Endothelial cell of umbilical vein (primary cell): ENCODE measurements around the gene CCR5AS. TPM values are rescaled to one million over a fixed set of nuclear protein-coding genes. Genes with fewer than 3 reads are reported as not detected.

Experiments
- BruUV-seq: library from RNA; stranded (reverse); fragments of 400-500 nt; replicated peaks from 2 replicates; lab custom pipeline; 2021; lab: Mats Ljungman, UMichigan
- CTCF ChIA-PET: fragments of 300-600, 350-600 bp; sonication (Branson Sonifier 250); formaldehyde crosslinking; loops from one replicate; lab custom pipeline; 2021; ENCODE audit warnings: antibody characterized with exemption, inconsistent platforms; lab: Charles Lee
- POLR2A ChIA-PET: fragments of 300-600, 350-600 bp; sonication (Branson Sonifier 250); formaldehyde crosslinking; loops from one replicate; lab custom pipeline; 2021; ENCODE audit warnings: antibody characterized with exemption, inconsistent platforms; lab: Charles Lee
- DNase-seq: peaks from one replicate; pipeline ENCODE4 v3.0.0-alpha.2; 2011; ENCODE audit warnings: low read depth, low spot score
- FAIRE-seq: peaks from 2 replicates; lab custom pipeline; 2011; peaks lifted over from hg19 to GRCh38; lab: Jason Lieb, UNC
- H2AFZ ChIP-seq: 2 replicates; pipeline ENCODE4 v1.6.0; 2012; ENCODE audit warnings: low read depth, low read length, control low read depth, inconsistent platforms
- H3K27ac ChIP-seq: 2 replicates; pipeline ENCODE4 v1.5.1; 2011; ENCODE audit warnings: low read depth, mild to moderate bottlenecking, control low read depth, low read length, moderate library complexity; ENCODE audit not compliant: insufficient read depth
- H3K27me3 ChIP-seq, 2 experiments: 2 replicates each; pipeline versions ENCODE4 v1.6.0 to v1.6.1; 2011; ENCODE audit warnings: low read length in 2 of 2, mixed read lengths in 1 of 2; ENCODE audit not compliant: control insufficient read depth in 2 of 2, insufficient read depth in 2 of 2
- H3K36me3 ChIP-seq, 2 experiments: 2 replicates in 1 of 2; 3 replicates in 1 of 2; pipeline ENCODE4 v1.5.1; 2011; ENCODE audit warnings: low read length in 2 of 2, mild to moderate bottlenecking in 1 of 2, moderate library complexity in 1 of 2; ENCODE audit not compliant: control insufficient read depth in 2 of 2, insufficient read depth in 2 of 2; ENCODE audit errors: extremely low read depth in 1 of 2
- H3K4me1 ChIP-seq: 3 replicates; pipeline ENCODE4 v1.5.1; 2011; ENCODE audit warnings: mild to moderate bottlenecking, low read length; ENCODE audit not compliant: control insufficient read depth, insufficient read depth; ENCODE audit errors: extremely low read depth
- H3K4me2 ChIP-seq: 2 replicates; pipeline ENCODE4 v1.6.1; 2011; ENCODE audit warnings: low read length, control low read depth, mixed read lengths; ENCODE audit not compliant: insufficient read depth
- H3K4me3 ChIP-seq, 3 experiments: fragments of 200-600 bp in 1 of 3; sonication (generic), shearing (Covaris generic) in 1 of 3; replicated peaks in 1 of 3; 2 replicates each; pipeline ENCODE4 v1.5.1; 2011 to 2016; ENCODE audit warnings: control low read depth in 3 of 3, low read length in 3 of 3, mild to moderate bottlenecking in 2 of 3, inconsistent platforms in 1 of 3, low read depth in 1 of 3, moderate library complexity in 1 of 3; ENCODE audit not compliant: insufficient read depth in 1 of 3
- H3K79me2 ChIP-seq: 2 replicates; pipeline ENCODE4 v1.6.0; 2012; ENCODE audit warnings: low read length, inconsistent platforms; ENCODE audit not compliant: control insufficient read depth, insufficient read depth
- H3K9ac ChIP-seq: replicated peaks from 2 replicates; pipeline ENCODE3; 2011; ENCODE audit warnings: low read length, control low read depth; ENCODE audit not compliant: insufficient read depth; ENCODE audit errors: extremely low read depth
- H3K9me1 ChIP-seq: replicated peaks from 3 replicates; pipeline ENCODE4 v1.6.0; 2011; ENCODE audit warnings: mild to moderate bottlenecking, low read length; ENCODE audit not compliant: control insufficient read depth, insufficient read depth; ENCODE audit errors: extremely low read depth
- H3K9me3 ChIP-seq: replicated peaks from 2 replicates; pipeline ENCODE4 v1.5.1; 2012; ENCODE audit warnings: low read length, inconsistent platforms; ENCODE audit not compliant: control insufficient read depth, insufficient read depth
- H4K20me1 ChIP-seq: replicated peaks from 2 replicates; pipeline ENCODE3; 2011; ENCODE audit warnings: mild to moderate bottlenecking, low read length; ENCODE audit not compliant: control insufficient read depth, insufficient read depth; ENCODE audit errors: extremely low read depth
- CTCF ChIP-seq, 2 donors: IDR thresholded peaks; 1 replicate in 1 of 2; 2 replicates in 1 of 2; pipeline ENCODE4 v1.5.1; 2011; ENCODE audit warnings: low read length in 2 of 2, mild to moderate bottlenecking in 2 of 2, moderate library complexity in 2 of 2, control low read depth in 1 of 2, inconsistent platforms in 1 of 2, low read depth in 1 of 2; ENCODE audit not compliant: insufficient read depth in 1 of 2; ENCODE audit errors: extremely low read depth in 1 of 2
- EZH2 ChIP-seq: IDR thresholded peaks from 2 replicates; pipeline ENCODE4 v1.6.1; 2012; ENCODE audit warnings: borderline replicate concordance, low read depth, mild to moderate bottlenecking, moderate library complexity, low read length, inconsistent platforms; ENCODE audit not compliant: severe bottlenecking
- FOS ChIP-seq: IDR thresholded peaks from 2 replicates; pipeline ENCODE4 v1.6.1; 2011; ENCODE audit warnings: mild to moderate bottlenecking, low read length, moderate library complexity, borderline replicate concordance; ENCODE audit not compliant: insufficient read depth
- MAX ChIP-seq: IDR thresholded peaks from 2 replicates; pipeline ENCODE4 v1.6.1; 2011; ENCODE audit not compliant: insufficient read depth, insufficient read length
- POLR2A ChIP-seq: IDR thresholded peaks from 2 replicates; pipeline ENCODE4 v1.6.1; 2012; ENCODE audit warnings: low read depth, mild to moderate bottlenecking, control low read depth, low read length
- POLR2AphosphoS5 ChIP-seq: IDR thresholded peaks from 2 replicates; pipeline ENCODE4 v1.6.1; 2012; ENCODE audit warnings: low read depth, mild to moderate bottlenecking, control low read depth, low read length, moderate library complexity; ENCODE audit not compliant: insufficient read depth
- dilution Hi-C: fragments of 300-500 bp; cut with MboI; formaldehyde crosslinking; loops from one replicate; pipeline ENCODE4 v1.15.0; 2019; ENCODE audit warnings: low sequenced_read_pairs; ENCODE audit not compliant: extremely low pct_ligation_motif_present
- intact Hi-C: fragments of 100-400 bp; cut with micrococcal nuclease; formaldehyde crosslinking; loops from one replicate; pipeline ENCODE4 v1.10.0; 2022
- polyA plus RNA-seq, 4 experiments: library from polyadenylated mRNA; depleted of rRNA in 3 of 4; stranded (reverse) in 3 of 4; unstranded in 1 of 4; fragments of >200 nt; gene quantifications; 2 replicates each; pipeline versions ENCODE4 v1.2.1 to v1.2.3, GENCODE V29; 2011 to 2012; ENCODE audit warnings: missing spikeins in 1 of 4
- total RNA-seq: library from RNA; stranded (reverse); gene quantifications from 2 replicates; pipeline ENCODE4 v1.2.3, GENCODE V29; 2021

The CCR5AS gene

GRCh38 chr3:46314517-46314916 lies 92.3 kb downstream of the CCR5AS start:
- CTCF ChIA-PET = no interaction called here
- no peak overlapping the region for H3K4me2 ChIP-seq
- no peak overlapping the region for H3K9ac ChIP-seq
- no peaks in the 10 kb centered on the region for H4K20me1 ChIP-seq
- H3K36me3 ChIP-seq = no peaks in the 10 kb centered on the region
- no TSS peak for BruUV-seq
- H3K4me1 ChIP-seq = no peaks in the 10 kb centered on the region
- no peak overlapping the region for H2AFZ ChIP-seq
- H3K27me3 ChIP-seq = peaks cover 0 to 5% of the 10 kb centered on the region in 2 experiments
- H3K27ac ChIP-seq = no peak overlapping the region
- no peak for TF ChIP-seq MAX
- no peak for TF ChIP-seq POLR2A
- TF ChIP-seq CTCF (IDR thresholded peaks at IDR 0.05; ENCODE audit: extremely low read depth in 1 of 2, insufficient read depth in 1 of 2, low read depth in 1 of 2, low read length in 2 of 2) = no peak
- TF ChIP-seq POLR2AphosphoS5 = no peak
- no peak for TF ChIP-seq FOS
- TF ChIP-seq EZH2 = no peak
- intact Hi-C loops (no loop called here), dilution Hi-C loops (no loop called here)
- POLR2A ChIA-PET = no interaction called here
- no peaks in the 10 kb centered on the region for H3K9me3 ChIP-seq
- H3K4me3 ChIP-seq = no peak overlapping the region
- H3K9me1 ChIP-seq = no peaks in the 10 kb centered on the region
- no peak for FAIRE-seq
- DNase-seq = no peak
- H3K79me2 ChIP-seq = no peaks in the 10 kb centered on the region

Other genes with a start within 250 kb of the CCR5AS start
- not detected in 2 replicates for gene CCR1, start 198.8 kb downstream of the CCR5AS start, total RNA-seq
- not detected in 2 replicates for gene CCR1, start 198.8 kb downstream of the CCR5AS start, polyA plus RNA-seq
- gene CCR3, start 164.6 kb downstream of the CCR5AS start, total RNA-seq = not detected in 2 replicates
- gene CCR3, start 164.6 kb downstream of the CCR5AS start, polyA plus RNA-seq = not detected in 2 replicates
- not detected in 2 replicates for gene CCR2, start 53.0 kb downstream of the CCR5AS start, total RNA-seq
- gene CCR2, start 53.0 kb downstream of the CCR5AS start, polyA plus RNA-seq = not detected in 2 replicates
- gene CCR5, start 36.1 kb downstream of the CCR5AS start, total RNA-seq = not detected in 2 replicates
- not detected in 2 replicates for gene CCR5, start 36.1 kb downstream of the CCR5AS start, polyA plus RNA-seq
- 3.9 and 6.4 TPM in 2 replicates for gene CCRL2, start 193 bp upstream of the CCR5AS start, total RNA-seq
- gene CCRL2, start 193 bp upstream of the CCR5AS start, polyA plus RNA-seq = 6.6 and 7.4 TPM in 2 replicates
- gene LTF, start 57.8 kb upstream of the CCR5AS start, total RNA-seq = not detected in 2 replicates
- not detected in 2 replicates for gene LTF, start 57.8 kb upstream of the CCR5AS start, polyA plus RNA-seq
- gene RTP3, start 90.9 kb upstream of the CCR5AS start, total RNA-seq = not detected in 2 replicates
- gene RTP3, start 90.9 kb upstream of the CCR5AS start, polyA plus RNA-seq = 0.06 TPM in 1 of 2 replicates, not detected in the other
- 0.39 and 0.73 TPM in 2 replicates for gene LRRC2, start 159.2 kb upstream of the CCR5AS start, total RNA-seq
- 0.08 and 0.14 TPM in 2 replicates for gene LRRC2, start 159.2 kb upstream of the CCR5AS start, polyA plus RNA-seq
- gene FAM240A, start 205.5 kb upstream of the CCR5AS start, total RNA-seq = not detected in 2 replicates
- gene FAM240A, start 205.5 kb upstream of the CCR5AS start, polyA plus RNA-seq = not detected in 2 replicates